ENCODE results near the gene RARRES1.

The RARRES1 gene

DNA sequence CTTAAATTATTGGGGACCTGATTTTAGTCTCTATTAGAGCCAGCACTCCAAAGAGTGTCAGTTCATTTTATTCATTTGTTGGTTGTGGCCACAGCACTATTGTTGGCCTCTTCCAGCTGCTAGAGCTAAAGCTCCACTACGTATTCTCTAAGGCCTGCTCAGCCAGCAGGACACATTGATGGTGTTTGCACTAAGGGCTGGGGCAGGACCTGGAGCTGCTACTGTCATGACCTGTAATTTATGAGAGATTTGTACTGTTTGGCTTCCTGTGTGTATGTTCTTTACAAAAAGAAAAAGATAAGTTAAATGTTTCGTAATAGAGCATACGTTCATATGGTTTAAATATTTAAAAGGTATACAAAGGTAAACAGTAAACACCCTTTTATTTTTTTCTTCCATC lies 79.8 kb downstream of the RARRES1 start:
- no peak for DNase-seq (ENCODE audit: low read depth, low spot score)
- H3K27ac ChIP-seq = no peak overlapping the region

DNA sequence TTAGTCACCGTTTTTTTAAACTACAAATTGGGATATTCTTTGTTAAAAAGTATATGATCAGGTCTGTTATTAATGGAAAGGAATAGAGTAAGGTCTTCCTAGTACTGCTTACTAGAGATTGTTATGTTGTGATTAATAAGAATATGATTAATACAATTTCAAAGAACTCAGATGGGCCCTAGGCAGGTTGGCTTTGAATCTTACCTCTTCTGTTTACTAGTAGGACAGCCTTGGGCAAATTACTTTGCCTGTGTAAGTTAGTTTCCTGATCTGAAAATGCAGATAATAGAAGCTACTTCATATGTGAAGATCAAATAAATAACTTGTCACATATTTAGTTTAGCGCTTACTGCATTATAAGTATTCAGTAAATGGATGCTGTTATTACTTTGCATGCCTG lies 81.1 kb downstream of the RARRES1 start:
- DNase-seq (ENCODE audit: low read depth, low spot score) = no peak
- H3K27ac ChIP-seq = no peak overlapping the region

DNA sequence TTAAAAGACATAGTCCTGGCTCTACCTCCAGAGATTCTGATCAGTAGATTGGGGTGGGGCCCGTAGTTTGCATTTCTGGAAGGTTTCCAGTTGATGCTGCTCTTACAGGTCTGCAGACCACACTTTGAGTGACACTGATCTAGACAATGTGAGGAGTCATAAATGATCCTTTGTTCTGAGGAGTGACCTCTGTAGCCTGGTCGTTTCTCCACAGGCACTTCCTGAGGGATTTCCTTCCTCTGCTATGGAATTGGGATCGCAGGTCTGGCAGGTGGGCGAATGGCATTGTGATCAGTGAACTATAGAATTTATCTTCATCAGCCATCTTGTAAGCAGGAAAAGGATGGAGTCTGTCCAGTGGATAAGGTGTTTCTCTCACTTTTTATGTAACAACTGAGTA lies 82.5 kb downstream of the RARRES1 start:
- no peak overlapping the region for H3K27ac ChIP-seq
- DNase-seq (ENCODE audit: low read depth, low spot score) = no peak

All from epithelial cell of prostate (primary cell).